PFSK-1 (cell line): ENCODE measurements around the gene GPSM1.

Experiments used
- FOXP2 ChIP-seq: optimal IDR thresholded peaks from 2 replicates; pipeline ENCODE3; 2011; ENCODE audit warnings: borderline replicate concordance, control low read depth, inconsistent platforms; ENCODE audit not compliant: insufficient read depth; ENCODE audit errors: extremely low read length, extremely low read depth
- POLR2AphosphoS5 ChIP-seq: IDR thresholded peaks from 2 replicates; pipeline ENCODE4 v1.6.1; 2012; ENCODE audit warnings: low read depth, mild to moderate bottlenecking, control low read depth, low read length, moderate library complexity
- REST ChIP-seq, 2 experiments: IDR thresholded peaks; 2 replicates each; pipeline versions ENCODE4 v1.6.1 to v1.8.0; 2011 to 2012; ENCODE audit warnings: low read depth in 2 of 2, low read length in 2 of 2, control low read depth in 1 of 2, inconsistent platforms in 1 of 2, mild to moderate bottlenecking in 1 of 2, moderate library complexity in 1 of 2; ENCODE audit not compliant: insufficient read depth in 1 of 2
- SIN3A ChIP-seq: IDR thresholded peaks from 2 replicates; pipeline ENCODE4 v1.6.1; 2012; ENCODE audit warnings: mild to moderate bottlenecking, low read length, moderate library complexity, borderline replicate concordance; ENCODE audit not compliant: insufficient read depth
- TAF1 ChIP-seq: IDR thresholded peaks from 2 replicates; pipeline ENCODE4 v1.6.1; 2012; ENCODE audit warnings: low read length, control low read depth, borderline replicate concordance; ENCODE audit not compliant: insufficient read depth

GPSM1 gene

DNA sequence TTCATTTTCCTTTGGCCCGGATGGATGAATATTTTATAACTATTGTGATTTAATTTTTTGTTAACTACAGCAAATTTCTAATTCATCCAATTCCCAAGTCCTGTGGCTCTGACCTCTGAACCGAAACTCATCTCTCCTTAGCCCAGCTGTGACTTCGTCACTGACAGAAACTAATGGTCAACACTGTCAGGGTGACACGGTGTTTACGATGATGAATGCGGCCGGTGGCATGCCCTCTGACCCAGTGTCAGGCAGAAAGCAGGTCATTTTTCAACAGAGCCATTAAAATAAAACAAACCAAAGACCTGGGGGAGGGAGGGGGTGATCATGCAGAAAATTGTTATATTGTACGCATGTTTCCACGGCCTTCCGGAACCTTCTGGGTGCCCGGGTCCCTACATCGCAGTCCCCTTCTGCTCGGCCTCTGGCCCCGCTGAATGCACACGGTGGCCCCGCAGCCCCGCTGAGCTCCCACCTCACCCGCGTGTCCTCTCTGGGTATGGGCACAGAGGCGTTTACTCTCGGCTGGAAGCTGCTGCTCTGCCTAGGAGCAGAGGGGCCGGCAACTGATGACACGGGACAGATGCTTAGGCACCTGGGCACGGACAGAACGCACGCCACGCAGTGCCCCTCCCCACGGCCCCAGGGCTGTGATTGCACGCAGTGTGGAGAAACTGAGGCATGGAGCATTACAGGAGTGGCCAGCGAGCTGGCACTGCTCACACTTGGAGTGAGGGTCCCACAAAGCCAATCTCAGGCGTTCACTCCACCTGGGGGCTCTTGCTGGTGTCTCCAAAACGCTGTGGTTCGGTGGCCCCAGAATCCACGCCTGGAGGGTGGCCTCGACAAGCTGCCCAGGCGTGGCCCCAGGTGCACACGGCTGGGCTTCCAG lies 31.6 kb upstream of the GPSM1 start:
- no peak for TF ChIP-seq REST (IDR thresholded peaks at IDR 0.05; ENCODE audit: insufficient read depth in 1 of 2, low read depth in 2 of 2, low read length in 2 of 2)
- TF ChIP-seq FOXP2: no peak
- no peak for TF ChIP-seq POLR2AphosphoS5
- no peak for TF ChIP-seq SIN3A
- no peak for TF ChIP-seq TAF1

DNA sequence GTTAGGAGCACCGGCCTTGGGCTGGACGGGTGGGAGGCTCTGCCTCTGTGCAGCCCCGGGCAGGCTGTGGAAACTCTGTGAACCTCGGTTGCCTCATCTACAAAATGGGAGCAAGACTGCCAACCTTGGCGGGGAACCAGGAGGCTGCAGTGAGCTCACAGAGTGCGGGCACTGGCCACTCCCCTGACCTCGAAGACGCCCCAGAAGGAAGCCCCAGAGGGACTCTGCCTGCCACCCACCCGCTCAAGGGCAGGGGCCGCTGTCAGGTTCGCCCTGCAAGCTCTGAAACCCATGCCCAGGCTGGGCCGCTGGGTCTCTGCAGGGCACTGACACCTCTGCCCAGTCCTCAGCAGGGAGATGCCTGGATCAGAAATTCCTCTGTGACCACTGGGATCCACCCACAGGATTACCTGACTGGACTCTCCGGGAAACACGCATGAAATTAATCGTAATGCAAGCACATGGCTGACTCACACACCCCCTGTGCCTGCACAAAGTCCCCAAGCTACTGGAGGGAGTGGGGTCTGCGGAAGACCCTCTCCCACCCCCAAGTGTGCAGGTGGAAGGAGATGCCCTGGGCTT lies 30.8 kb upstream of the GPSM1 start:
- TF ChIP-seq SIN3A: no peak
- no peak for TF ChIP-seq TAF1
- TF ChIP-seq FOXP2: no peak
- no peak for TF ChIP-seq POLR2AphosphoS5
- TF ChIP-seq REST (IDR thresholded peaks at IDR 0.05; ENCODE audit: insufficient read depth in 1 of 2, low read depth in 2 of 2, low read length in 2 of 2): no peak

DNA sequence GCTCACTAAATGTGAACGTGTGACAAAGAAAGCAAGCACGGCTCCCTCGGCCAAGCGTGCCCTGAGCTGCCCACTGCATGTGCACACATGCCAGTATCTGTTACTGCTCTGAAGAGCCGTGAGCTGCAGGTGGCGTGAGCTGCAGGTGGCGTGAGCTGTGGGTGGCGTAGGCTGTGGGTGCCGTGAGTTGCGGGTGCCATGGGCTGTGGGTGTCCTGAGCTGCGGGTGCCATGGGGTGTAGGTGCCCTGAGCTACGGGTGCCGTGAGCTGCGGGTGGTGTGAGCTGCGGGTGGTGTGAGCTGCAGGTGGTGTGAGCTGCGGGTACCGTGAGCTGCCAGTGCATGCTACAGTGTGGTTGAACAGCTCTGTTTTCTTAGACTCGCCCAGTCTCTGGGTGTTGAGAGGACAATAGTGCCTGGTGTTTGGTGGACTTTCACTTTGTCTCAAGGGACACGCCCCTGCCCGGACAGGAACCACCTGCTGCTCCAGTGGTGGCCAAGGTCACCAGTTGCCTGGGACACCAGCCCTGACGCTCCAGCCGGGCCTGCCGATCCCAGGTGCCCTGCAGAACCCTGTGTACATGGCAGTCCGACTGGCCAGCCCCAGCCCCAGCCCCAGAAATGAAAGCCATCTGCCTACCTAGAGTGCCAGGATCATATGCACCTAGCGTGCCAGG lies 30.2 kb upstream of the GPSM1 start:
- TF ChIP-seq POLR2AphosphoS5 (no peak), FOXP2 (no peak), REST (IDR thresholded peaks at IDR 0.05; ENCODE audit: insufficient read depth in 1 of 2, low read depth in 2 of 2, low read length in 2 of 2) (no peak), SIN3A (no peak), TAF1 (no peak)

- no peak for TF ChIP-seq POLR2AphosphoS5
- no peak for TF ChIP-seq REST (IDR thresholded peaks at IDR 0.05; ENCODE audit: insufficient read depth in 1 of 2, low read depth in 2 of 2, low read length in 2 of 2)
- no peak for TF ChIP-seq TAF1
- no peak for TF ChIP-seq FOXP2
- TF ChIP-seq SIN3A: no peak
Observed at GRCh38 chr9:136297766-136298735, 29.3 kb upstream of the GPSM1 start.
